H9 (cell line): ENCODE results near the gene SLC25A39. TPM values are rescaled to one million over a fixed set of nuclear protein-coding genes. Genes with fewer than 3 reads are reported as not detected.

Experiments
- DNase-seq: peaks from one replicate; pipeline ENCODE4 v3.0.0-alpha.2; 2017
- H2AFZ ChIP-seq: one replicate; pipeline ENCODE4 v1.6.1; 2013; ENCODE audit warnings: mild to moderate bottlenecking, low read length, control low read depth, moderate library complexity
- H2AK5ac ChIP-seq: 2 replicates; pipeline ENCODE4 v1.6.1; 2013; ENCODE audit warnings: low read length, control low read depth, mixed read lengths; ENCODE audit not compliant: insufficient read length
- H2BK120ac ChIP-seq: one replicate; pipeline ENCODE4 v1.6.1; 2013; ENCODE audit warnings: low read depth, mild to moderate bottlenecking, low read length, control low read depth, inconsistent platforms; ENCODE audit not compliant: poor library complexity, severe bottlenecking
- H2BK12ac ChIP-seq: 2 replicates; pipeline ENCODE4 v1.6.1; 2013; ENCODE audit warnings: low read length, control low read depth, mixed read lengths, low read depth; ENCODE audit not compliant: insufficient read length
- H2BK15ac ChIP-seq: 2 replicates; pipeline ENCODE4 v1.6.1; 2013; ENCODE audit warnings: low read depth, low read length, control low read depth
- H2BK20ac ChIP-seq: one replicate; pipeline ENCODE4 v1.6.1; 2013; ENCODE audit warnings: low read depth, mild to moderate bottlenecking, low read length, control low read depth, inconsistent platforms; ENCODE audit not compliant: poor library complexity, severe bottlenecking
- H2BK5ac ChIP-seq: 2 replicates; pipeline ENCODE4 v1.6.1; 2013; ENCODE audit warnings: low read length, control low read depth, mixed read lengths; ENCODE audit not compliant: insufficient read length
- H3K14ac ChIP-seq: 2 replicates; pipeline ENCODE4 v1.6.1; 2013; ENCODE audit warnings: low read length, control low read depth; ENCODE audit not compliant: insufficient read depth
- H3K18ac ChIP-seq: 2 replicates; pipeline ENCODE4 v1.6.1; 2013; ENCODE audit warnings: low read depth, mild to moderate bottlenecking, mixed read lengths, low read length, control low read depth; ENCODE audit not compliant: insufficient read length
- H3K23ac ChIP-seq: 2 replicates; pipeline ENCODE4 v1.6.1; 2013; ENCODE audit warnings: low read length, control low read depth, mixed read lengths, low read depth; ENCODE audit not compliant: insufficient read length
- H3K23me2 ChIP-seq: 2 replicates; pipeline ENCODE4 v1.6.1; 2013; ENCODE audit warnings: low read depth, mild to moderate bottlenecking, mixed read lengths, low read length, control low read depth; ENCODE audit not compliant: insufficient read length, poor library complexity, severe bottlenecking
- H3K27ac ChIP-seq: 2 replicates; pipeline ENCODE4 v1.5.1; 2013; ENCODE audit warnings: low read length, control low read depth, mixed read lengths, low read depth; ENCODE audit not compliant: insufficient read length
- H3K27me3 ChIP-seq: 2 replicates; pipeline ENCODE4 v1.6.1; 2013; ENCODE audit warnings: low read length, control low read depth, inconsistent platforms; ENCODE audit not compliant: insufficient read depth
- H3K4ac ChIP-seq: 2 replicates; pipeline ENCODE4 v1.6.1; 2013; ENCODE audit warnings: low read depth, mild to moderate bottlenecking, control low read depth, inconsistent platforms, low read length, moderate library complexity
- H3K4me1 ChIP-seq: 2 replicates; pipeline ENCODE4 v1.6.1; 2013; ENCODE audit warnings: low read length, control low read depth, inconsistent platforms; ENCODE audit not compliant: insufficient read depth
- H3K4me2 ChIP-seq: 2 replicates; pipeline ENCODE4 v1.6.1; 2013; ENCODE audit warnings: low read length, control low read depth, mixed read lengths; ENCODE audit not compliant: insufficient read length, insufficient read depth
- H3K56ac ChIP-seq: 2 replicates; pipeline ENCODE4 v1.6.1; 2013; ENCODE audit warnings: low read depth, mild to moderate bottlenecking, mixed read lengths, low read length, control low read depth; ENCODE audit not compliant: insufficient read length
- H3K79me1 ChIP-seq: 2 replicates; pipeline ENCODE4 v1.6.1; 2013; ENCODE audit warnings: low read depth, mild to moderate bottlenecking, moderate library complexity, low read length, control low read depth, inconsistent platforms; ENCODE audit not compliant: insufficient read depth, poor library complexity, severe bottlenecking
- H3K79me2 ChIP-seq: 2 replicates; pipeline ENCODE4 v1.6.1; 2013; ENCODE audit warnings: low read length, control low read depth, inconsistent platforms; ENCODE audit not compliant: insufficient read depth
- H3K9ac ChIP-seq: 2 replicates; pipeline ENCODE4 v1.6.1; 2013; ENCODE audit warnings: low read length, control low read depth, mixed read lengths; ENCODE audit not compliant: insufficient read length; ENCODE audit errors: extremely low read depth
- H3K9me3 ChIP-seq: one replicate; pipeline ENCODE4 v1.6.1; 2013; ENCODE audit warnings: low read depth, low read length, inconsistent platforms; ENCODE audit not compliant: control insufficient read depth
- H3T11ph ChIP-seq: one replicate; pipeline ENCODE4 v1.6.1; 2013; ENCODE audit warnings: mild to moderate bottlenecking, low read length, control low read depth, inconsistent platforms
- H4K20me1 ChIP-seq: one replicate; pipeline ENCODE4 v1.6.1; 2013; ENCODE audit not compliant: control insufficient read depth, insufficient read length, insufficient read depth
- H4K5ac ChIP-seq: 2 replicates; pipeline ENCODE4 v1.6.1; 2013; ENCODE audit warnings: low read depth, mild to moderate bottlenecking, mixed read lengths, low read length, control low read depth; ENCODE audit not compliant: insufficient read length
- H4K8ac ChIP-seq: replicated peaks from 2 replicates; pipeline ENCODE4 v1.6.1; 2013; ENCODE audit warnings: low read length, control low read depth, mixed read lengths, low read depth; ENCODE audit not compliant: insufficient read length
- H4K91ac ChIP-seq: 2 replicates; pipeline ENCODE4 v1.6.1; 2013; ENCODE audit warnings: low read depth, mild to moderate bottlenecking, moderate library complexity, mixed read lengths, low read length, control low read depth; ENCODE audit not compliant: insufficient read length
- H3K27ac Mint-ChIP-seq, 3 experiments: 2 replicates in 2 of 3; 3 replicates in 1 of 3; pipeline ENCODE4 v1.8.0; 2020 to 2021; ENCODE audit warnings: mixed read lengths in 3 of 3, mild to moderate bottlenecking in 1 of 3, moderate library complexity in 1 of 3
- H3K27me3 Mint-ChIP-seq: 2 replicates; pipeline ENCODE4 v1.8.0; 2021; ENCODE audit warnings: low read depth, mild to moderate bottlenecking, moderate library complexity, mixed read lengths
- H3K36me3 Mint-ChIP-seq, 3 experiments: 2 replicates in 2 of 3; 3 replicates in 1 of 3; pipeline ENCODE4 v1.8.0; 2020 to 2021; ENCODE audit warnings: low read depth in 3 of 3, mixed read lengths in 3 of 3; ENCODE audit not compliant: insufficient read depth in 1 of 3
- H3K4me1 Mint-ChIP-seq, 2 experiments: 2 replicates each; pipeline ENCODE4 v1.8.0; 2020; ENCODE audit warnings: mixed read lengths in 2 of 2
- H3K4me3 Mint-ChIP-seq, 2 experiments: 2 replicates in 1 of 2; 3 replicates in 1 of 2; pipeline ENCODE4 v1.8.0; 2020 to 2021; ENCODE audit warnings: mild to moderate bottlenecking in 2 of 2, mixed read lengths in 2 of 2, moderate library complexity in 1 of 2
- H3K9me3 Mint-ChIP-seq, 2 experiments: 2 replicates in 1 of 2; 3 replicates in 1 of 2; pipeline ENCODE4 v1.8.0; 2020; ENCODE audit warnings: mild to moderate bottlenecking in 2 of 2, mixed read lengths in 2 of 2, moderate library complexity in 1 of 2
- WGBS: extraction: QIAGEN DNeasy Blood & Tissue Kit; methylation state at CpG from one replicate; pipeline ENCODE4 v1.1.7; 2013; ENCODE audit warnings: missing lambda C conversion rate, low lambda C conversion rate, mixed read lengths; ENCODE audit not compliant: insufficient read length; ENCODE audit errors: extremely low coverage; 5-methylcytosine and 5-hydroxymethylcytosine counted together
- total RNA-seq: library from RNA; stranded (reverse); gene quantifications from 2 replicates; pipeline ENCODE4 v1.2.1, GENCODE V29; 2021
- TF ChIP-seq, protein P1 (sequence below): fragments of 200-600 bp; sonication (generic); conservative IDR thresholded peaks from 3 replicates; pipeline ENCODE4 v1.8.0; 2021; ENCODE audit warnings: antibody characterized with exemption, mild to moderate bottlenecking

SLC25A39 gene
- total RNA-seq, 1 experiment from 2014 or later = 227 TPM

GRCh38 chr17:44360144-44360533 lies 35.5 kb upstream of the SLC25A39 start:
- H3K4me2 ChIP-seq = no peak overlapping the region

More at GRCh38 chr17:44360144-44360533, 35.5 kb upstream of the SLC25A39 start:
- Histone ChIP-seq H3T11ph (no peak overlapping the region), H3K9me3 (no peaks in the 10 kb centered on the region), H3K14ac (no peak overlapping the region), H3K27ac (no peak overlapping the region), H3K27me3 (no peaks in the 10 kb centered on the region), H3K4ac (no peak overlapping the region), H3K23me2 (peaks cover 13% of the 10 kb centered on the region), H2BK12ac (no peak overlapping the region), H2BK15ac (no peak overlapping the region), H2AFZ (no peak overlapping the region), H4K20me1 (no peaks in the 10 kb centered on the region), H2BK20ac (no peak overlapping the region), H4K5ac (no peak overlapping the region), H3K79me2 (no peaks in the 10 kb centered on the region), H2BK5ac (no peak overlapping the region), H4K8ac (no peak overlapping the region), H3K23ac (no peak overlapping the region), H3K9ac (no peak overlapping the region), H3K18ac (no peak overlapping the region), H3K4me1 (peaks cover 12% of the 10 kb centered on the region), H3K79me1 (no peaks in the 10 kb centered on the region), H2BK120ac (no peak overlapping the region), H3K56ac (no peak overlapping the region), H2AK5ac (no peak overlapping the region), H4K91ac (no peak overlapping the region)
- WGBS = no CpG with 5 or more reads among the region's 6 CpGs
- TF ChIP-seq, protein P1, sequence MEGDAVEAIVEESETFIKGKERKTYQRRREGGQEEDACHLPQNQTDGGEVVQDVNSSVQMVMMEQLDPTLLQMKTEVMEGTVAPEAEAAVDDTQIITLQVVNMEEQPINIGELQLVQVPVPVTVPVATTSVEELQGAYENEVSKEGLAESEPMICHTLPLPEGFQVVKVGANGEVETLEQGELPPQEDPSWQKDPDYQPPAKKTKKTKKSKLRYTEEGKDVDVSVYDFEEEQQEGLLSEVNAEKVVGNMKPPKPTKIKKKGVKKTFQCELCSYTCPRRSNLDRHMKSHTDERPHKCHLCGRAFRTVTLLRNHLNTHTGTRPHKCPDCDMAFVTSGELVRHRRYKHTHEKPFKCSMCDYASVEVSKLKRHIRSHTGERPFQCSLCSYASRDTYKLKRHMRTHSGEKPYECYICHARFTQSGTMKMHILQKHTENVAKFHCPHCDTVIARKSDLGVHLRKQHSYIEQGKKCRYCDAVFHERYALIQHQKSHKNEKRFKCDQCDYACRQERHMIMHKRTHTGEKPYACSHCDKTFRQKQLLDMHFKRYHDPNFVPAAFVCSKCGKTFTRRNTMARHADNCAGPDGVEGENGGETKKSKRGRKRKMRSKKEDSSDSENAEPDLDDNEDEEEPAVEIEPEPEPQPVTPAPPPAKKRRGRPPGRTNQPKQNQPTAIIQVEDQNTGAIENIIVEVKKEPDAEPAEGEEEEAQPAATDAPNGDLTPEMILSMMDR = no peak
- Mint-ChIP-seq H3K9me3 (no peaks in the 10 kb centered on the region), H3K27me3 (peaks cover 13% of the 10 kb centered on the region), H3K4me1 (peaks cover 22 to 34% of the 10 kb centered on the region in 2 experiments), H3K36me3 (peaks cover 0 to 15% (median 9%) of the 10 kb centered on the region in 3 experiments; a peak in 5 of 7 replicates), H3K27ac (peak overlapping the region in 1 of 3 experiments; percentile 34; a peak in 1 of 7 replicates), H3K4me3 (no peak overlapping the region; a peak in 1 of 5 replicates)
- DNase-seq = no peak
